Measurements from ENCODE around the gene KCNN1. TPM values are rescaled to one million over a fixed set of nuclear protein-coding genes. Genes with fewer than 3 reads are reported as not detected.

The KCNN1 gene
- total RNA-seq, 3 donors from 2014 or later: 0.33 to 0.59 TPM; not detected in 1

GRCh38 chr19:17965370-17966128 is 1.4 kb upstream of the KCNN1 start:
- Histone ChIP-seq H3K27me3 (peaks cover 0 to 22% of the 10 kb centered on the region in 2 donors), H3K4me1 (no peaks in the 10 kb centered on the region), H3K9me3 (no peaks in the 10 kb centered on the region), H3K36me3 (no peaks in the 10 kb centered on the region), H3K4me3 (no peak overlapping the region), H3K27ac (no peak overlapping the region)
- no peak for DNase-seq (ENCODE audit: low spot score in 2 of 2)
- intact Hi-C loops (cut with DNase I; ENCODE audit: low total_unique reads): no loop called here
- TF ChIP-seq POLR2A (IDR thresholded peaks at IDR 0.05): no peak
- TF ChIP-seq CTCF (IDR thresholded peaks at IDR 0.05): no peak
- TF ChIP-seq POLR2AphosphoS5 (IDR thresholded peaks at IDR 0.05): no peak

GRCh38 chr19:17966129-17966483 is 801 bp upstream of the KCNN1 start:
- no peaks in the 10 kb centered on the region for H3K36me3 ChIP-seq
- intact Hi-C loops (cut with DNase I; ENCODE audit: low total_unique reads): no loop called here
- peaks cover 0 to 22% of the 10 kb centered on the region in 2 donors for H3K27me3 ChIP-seq
- no peaks in the 10 kb centered on the region for H3K9me3 ChIP-seq
- TF ChIP-seq CTCF (IDR thresholded peaks at IDR 0.05): no peak
- TF ChIP-seq POLR2A (IDR thresholded peaks at IDR 0.05): no peak
- TF ChIP-seq POLR2AphosphoS5 (IDR thresholded peaks at IDR 0.05): no peak
- H3K4me3 ChIP-seq: no peak overlapping the region
- DNase-seq (ENCODE audit: low spot score in 2 of 2): no peak
- H3K4me1 ChIP-seq: no peaks in the 10 kb centered on the region
- H3K27ac ChIP-seq: no peak overlapping the region

GRCh38 chr19:17967257-17968051 is 547 bp downstream of the KCNN1 start:
- no peak overlapping the region for H3K27ac ChIP-seq
- peaks cover 0 to 14% of the 10 kb centered on the region in 2 donors for H3K27me3 ChIP-seq
- H3K4me3 ChIP-seq: peak overlapping the region in 2 of 3 donors; percentile 50 to 58
- DNase-seq (ENCODE audit: low spot score in 2 of 2): no peak
- H3K36me3 ChIP-seq: no peaks in the 10 kb centered on the region
- TF ChIP-seq POLR2AphosphoS5 (IDR thresholded peaks at IDR 0.05) (no peak), POLR2A (IDR thresholded peaks at IDR 0.05) (no peak), CTCF (IDR thresholded peaks at IDR 0.05) (no peak)
- no peaks in the 10 kb centered on the region for H3K4me1 ChIP-seq
- intact Hi-C loops (cut with DNase I; ENCODE audit: low total_unique reads): no loop called here
- H3K9me3 ChIP-seq: no peaks in the 10 kb centered on the region

DNA sequence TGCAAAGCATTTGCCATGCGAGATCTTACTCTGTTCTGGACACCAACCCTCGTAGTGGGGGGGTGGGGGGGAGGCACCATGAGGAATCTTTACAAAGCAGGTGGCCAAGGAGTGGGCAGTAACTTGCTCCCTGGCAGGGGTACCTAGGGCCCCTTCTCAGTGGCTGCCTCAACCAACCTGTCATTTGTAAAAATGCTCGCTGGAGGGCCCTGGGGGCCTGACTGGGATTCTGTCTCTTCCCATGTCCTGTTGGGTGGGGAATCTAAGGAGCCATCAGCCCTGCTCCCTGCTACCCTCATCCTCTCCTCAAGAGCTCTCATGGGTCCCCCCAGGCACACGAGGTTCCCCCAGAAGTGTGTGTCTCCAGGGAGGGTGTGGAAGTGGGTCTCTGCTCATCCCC is 1.5 kb downstream of the KCNN1 start:
- H3K27me3 ChIP-seq: peaks cover 0 to 12% of the 10 kb centered on the region in 2 donors
- no peaks in the 10 kb centered on the region for H3K9me3 ChIP-seq
- TF ChIP-seq CTCF (IDR thresholded peaks at IDR 0.05) (no peak), POLR2A (IDR thresholded peaks at IDR 0.05) (no peak), POLR2AphosphoS5 (IDR thresholded peaks at IDR 0.05) (no peak)
- no peak for DNase-seq (ENCODE audit: low spot score in 2 of 2)
- intact Hi-C loops (cut with DNase I; ENCODE audit: low total_unique reads): no loop called here
- H3K27ac ChIP-seq: no peak overlapping the region
- no peak overlapping the region for H3K4me3 ChIP-seq
- no peaks in the 10 kb centered on the region for H3K36me3 ChIP-seq
- H3K4me1 ChIP-seq: no peaks in the 10 kb centered on the region

Data from breast epithelium (tissue), 4 donors.